ENCODE data around the gene PNLIP. TPM values are rescaled to one million over a fixed set of nuclear protein-coding genes. Genes with fewer than 3 reads are reported as not detected.

Gene PNLIP
- total RNA-seq, 4 donors from 2014 or later = not detected

- TF ChIP-seq, protein P1, sequence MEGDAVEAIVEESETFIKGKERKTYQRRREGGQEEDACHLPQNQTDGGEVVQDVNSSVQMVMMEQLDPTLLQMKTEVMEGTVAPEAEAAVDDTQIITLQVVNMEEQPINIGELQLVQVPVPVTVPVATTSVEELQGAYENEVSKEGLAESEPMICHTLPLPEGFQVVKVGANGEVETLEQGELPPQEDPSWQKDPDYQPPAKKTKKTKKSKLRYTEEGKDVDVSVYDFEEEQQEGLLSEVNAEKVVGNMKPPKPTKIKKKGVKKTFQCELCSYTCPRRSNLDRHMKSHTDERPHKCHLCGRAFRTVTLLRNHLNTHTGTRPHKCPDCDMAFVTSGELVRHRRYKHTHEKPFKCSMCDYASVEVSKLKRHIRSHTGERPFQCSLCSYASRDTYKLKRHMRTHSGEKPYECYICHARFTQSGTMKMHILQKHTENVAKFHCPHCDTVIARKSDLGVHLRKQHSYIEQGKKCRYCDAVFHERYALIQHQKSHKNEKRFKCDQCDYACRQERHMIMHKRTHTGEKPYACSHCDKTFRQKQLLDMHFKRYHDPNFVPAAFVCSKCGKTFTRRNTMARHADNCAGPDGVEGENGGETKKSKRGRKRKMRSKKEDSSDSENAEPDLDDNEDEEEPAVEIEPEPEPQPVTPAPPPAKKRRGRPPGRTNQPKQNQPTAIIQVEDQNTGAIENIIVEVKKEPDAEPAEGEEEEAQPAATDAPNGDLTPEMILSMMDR (IDR thresholded peaks at IDR 0.05) = no peak
- TF ChIP-seq POLR2A (IDR thresholded peaks at IDR 0.05) = no peak
- Histone ChIP-seq H3K36me3 (no peaks in the 10 kb centered on the region), H3K27ac (no peak overlapping the region), H3K4me3 (no peak overlapping the region), H3K27me3 (peaks cover 0 to 5% (median 0%) of the 10 kb centered on the region in 4 donors), H3K9me3 (no peaks in the 10 kb centered on the region), H3K4me1 (no peaks in the 10 kb centered on the region)
- no peak for DNase-seq
- 70 to 88% methylated on average over 6 to 8 of the region's 8 CpGs for WGBS, 2 donors
- intact Hi-C loops (cut with DNase I) = no loop called here
Observed at GRCh38 chr10:116522803-116523381, 22.8 kb upstream of the PNLIP start.

GRCh38 chr10:116524736-116525135 is 21.0 kb upstream of the PNLIP start:
- H3K27ac ChIP-seq = no peak overlapping the region
- H3K27me3 ChIP-seq = peaks cover 0 to 5% (median 0%) of the 10 kb centered on the region in 4 donors
- H3K9me3 ChIP-seq = no peaks in the 10 kb centered on the region
- no peak for TF ChIP-seq POLR2A (IDR thresholded peaks at IDR 0.05)
- TF ChIP-seq, protein P1 (IDR thresholded peaks at IDR 0.05) = no peak
- DNase-seq = no peak
- intact Hi-C loops (cut with DNase I) = no loop called here
- no peaks in the 10 kb centered on the region for H3K4me1 ChIP-seq
- H3K36me3 ChIP-seq = no peaks in the 10 kb centered on the region
- H3K4me3 ChIP-seq = no peak overlapping the region
- WGBS, 2 donors = 53 to 76% methylated on average over 2 to 3 of the region's 3 CpGs

GRCh38 chr10:116526219-116526618 is 19.5 kb upstream of the PNLIP start:
- H3K4me3 ChIP-seq = no peak overlapping the region
- no peaks in the 10 kb centered on the region for H3K36me3 ChIP-seq
- H3K27ac ChIP-seq = no peak overlapping the region
- peaks cover 0 to 5% (median 0%) of the 10 kb centered on the region in 4 donors for H3K27me3 ChIP-seq
- intact Hi-C loops (cut with DNase I) = no loop called here
- H3K4me1 ChIP-seq = no peaks in the 10 kb centered on the region
- WGBS, 2 donors = 39 to 45% methylated on average over 3 of the region's 3 CpGs
- no peak for TF ChIP-seq POLR2A (IDR thresholded peaks at IDR 0.05)
- TF ChIP-seq, protein P1 (IDR thresholded peaks at IDR 0.05) = no peak
- H3K9me3 ChIP-seq = no peaks in the 10 kb centered on the region
- no peak for DNase-seq

DNA sequence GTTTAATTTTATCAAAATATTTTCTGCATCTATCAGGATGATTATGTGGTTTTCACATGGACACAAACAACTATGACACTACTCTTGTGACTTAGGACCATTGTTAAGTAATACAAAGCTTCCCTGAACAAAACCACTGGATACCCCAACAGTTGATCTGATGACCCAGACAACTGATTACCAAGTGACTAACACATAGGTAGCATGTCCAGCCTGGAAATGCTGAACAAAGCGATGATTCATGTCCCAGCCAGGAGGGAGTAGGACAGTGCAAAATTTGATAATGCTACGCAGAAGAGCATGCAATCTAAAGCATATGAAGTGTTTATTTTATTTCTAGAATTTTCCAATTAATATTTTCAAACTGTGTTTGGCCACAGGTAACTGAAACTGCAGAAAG is 8.9 kb upstream of the PNLIP start:
- TF ChIP-seq POLR2A (IDR thresholded peaks at IDR 0.05) = no peak
- TF ChIP-seq, protein P1 (IDR thresholded peaks at IDR 0.05) = no peak
- Histone ChIP-seq H3K4me3 (no peak overlapping the region), H3K9me3 (no peaks in the 10 kb centered on the region), H3K4me1 (no peaks in the 10 kb centered on the region), H3K36me3 (no peaks in the 10 kb centered on the region), H3K27me3 (no peaks in the 10 kb centered on the region), H3K27ac (no peak overlapping the region)
- intact Hi-C loops (cut with DNase I) = no loop called here
- 77 to 83% methylated on average over 2 of the region's 2 CpGs for WGBS, 2 donors
- DNase-seq = no peak

- Histone ChIP-seq H3K4me1 (no peaks in the 10 kb centered on the region), H3K36me3 (no peaks in the 10 kb centered on the region), H3K4me3 (no peak overlapping the region), H3K27ac (no peak overlapping the region), H3K27me3 (no peaks in the 10 kb centered on the region), H3K9me3 (no peaks in the 10 kb centered on the region)
- TF ChIP-seq, protein P1 (IDR thresholded peaks at IDR 0.05) = no peak
- no peak for TF ChIP-seq POLR2A (IDR thresholded peaks at IDR 0.05)
- DNase-seq = no peak
- intact Hi-C loops (cut with DNase I) = no loop called here
Observed at GRCh38 chr10:116538456-116538855, 7.3 kb upstream of the PNLIP start.

Data from esophagus squamous epithelium (tissue), 5 donors.